ENCODE results near the gene EFEMP2. TPM values are rescaled to one million over a fixed set of nuclear protein-coding genes. Genes with fewer than 3 reads are reported as not detected.
"Not testable (repeated sequence)": the region's sequence is repeated elsewhere in the genome, so short reads cannot be mapped to it uniquely, and the experiment has no call there.

The EFEMP2 gene
- polyA plus RNA-seq, 6 donors from 2014 or later = 0.29 to 1.5 (median 1.1) TPM; not detected in 3

- ATAC-seq (ENCODE audit: low read depth in 2 of 2) = no peak
Observed at GRCh38 chr11:65849366-65849765, 23.2 kb downstream of the EFEMP2 start.

GRCh38 chr11:65848693-65849092, 23.9 kb downstream of the EFEMP2 start:
- H3K9me3 Mint-ChIP-seq; DNase-seq; H3K27ac Mint-ChIP-seq; H3K27me3 Mint-ChIP-seq; ATAC-seq (ENCODE audit: low read depth in 2 of 2); H3K4me3 Mint-ChIP-seq: not testable (repeated sequence)
- Mint-ChIP-seq H3K36me3 (peaks cover 7 to 15% of the 10 kb centered on the region in 2 donors), H3K4me1 (peaks cover 9 to 11% (median 10%) of the 10 kb centered on the region in 3 donors)

More at GRCh38 chr11:65849366-65849765, 23.2 kb downstream of the EFEMP2 start:
- Mint-ChIP-seq H3K4me3 (no peak overlapping the region), H3K4me1 (peaks cover 13 to 17% (median 16%) of the 10 kb centered on the region in 3 donors), H3K27me3 (no peaks in the 10 kb centered on the region), H3K27ac (no peak overlapping the region), H3K9me3 (no peaks in the 10 kb centered on the region), H3K36me3 (peaks cover 9 to 19% of the 10 kb centered on the region in 2 donors)
- DNase-seq = no peak

DNA sequence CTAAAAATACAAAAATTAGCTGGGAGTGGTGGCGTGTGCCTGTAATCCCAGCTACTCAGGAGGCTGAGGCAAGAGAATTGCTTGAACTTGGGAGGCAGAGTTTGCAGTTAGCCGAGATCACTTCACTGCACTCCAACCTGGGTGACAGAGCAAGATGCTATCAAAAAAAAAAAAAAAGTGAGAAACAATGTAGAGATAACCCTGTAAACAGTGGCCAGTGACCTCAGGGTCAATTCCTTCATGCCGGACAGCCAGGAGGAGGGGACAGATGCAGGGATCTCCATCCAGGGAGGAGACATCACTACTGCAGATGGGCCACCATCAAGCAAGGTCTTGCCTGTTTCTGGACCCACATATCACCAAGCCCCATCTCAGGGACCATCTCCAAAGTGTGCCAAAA, 24.9 kb downstream of the EFEMP2 start:
- no peak for DNase-seq
- Mint-ChIP-seq H3K4me3 (no peak overlapping the region), H3K27me3 (no peaks in the 10 kb centered on the region), H3K36me3 (peaks cover 7 to 8% of the 10 kb centered on the region in 2 donors), H3K9me3 (no peaks in the 10 kb centered on the region), H3K4me1 (peaks cover 4 to 5% (median 4%) of the 10 kb centered on the region in 3 donors), H3K27ac (no peak overlapping the region)
- ATAC-seq (ENCODE audit: low read depth in 2 of 2) = no peak

DNA sequence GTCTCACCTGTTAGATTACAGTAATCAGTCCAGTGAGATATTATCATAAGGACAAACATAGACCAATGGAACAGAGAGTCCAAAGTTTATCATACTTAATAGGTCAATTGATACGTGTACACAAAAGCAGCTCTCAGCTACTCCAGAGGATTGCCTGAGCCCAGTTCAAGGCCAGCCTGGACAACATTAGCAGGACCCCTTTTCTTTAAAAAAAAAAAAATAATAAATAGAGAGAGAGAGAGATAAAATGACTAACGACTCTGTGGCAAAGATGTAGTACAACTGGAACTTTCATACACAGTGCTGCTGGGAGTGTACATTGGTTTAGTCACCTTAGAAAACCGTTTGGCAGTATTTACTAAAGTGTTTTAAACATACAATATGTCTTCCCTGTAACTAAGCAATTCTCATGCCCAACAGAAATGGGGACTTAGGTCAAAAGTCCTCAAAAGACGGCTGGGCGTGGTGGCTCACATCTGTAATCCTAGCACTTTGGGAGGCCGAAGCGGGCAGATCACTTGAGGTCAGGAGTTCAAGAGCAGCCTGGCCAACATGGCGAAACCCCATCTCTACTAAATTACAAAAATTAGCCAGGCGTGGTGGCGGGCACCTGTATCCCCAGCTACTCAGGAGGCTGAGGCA, 28.2 kb downstream of the EFEMP2 start:
- DNase-seq (no peak), ATAC-seq (ENCODE audit: low read depth in 2 of 2) (no peak)
- no peak overlapping the region for H3K4me3 Mint-ChIP-seq
- no peaks in the 10 kb centered on the region for H3K36me3 Mint-ChIP-seq
- H3K4me1 Mint-ChIP-seq = no peaks in the 10 kb centered on the region
- H3K27me3 Mint-ChIP-seq = no peaks in the 10 kb centered on the region
- no peaks in the 10 kb centered on the region for H3K9me3 Mint-ChIP-seq
- peak overlapping the region in 1 of 6 donors; percentile 9 for H3K27ac Mint-ChIP-seq

- Mint-ChIP-seq H3K4me3 (no peak overlapping the region), H3K27me3 (no peaks in the 10 kb centered on the region), H3K9me3 (no peaks in the 10 kb centered on the region), H3K36me3 (no peaks in the 10 kb centered on the region), H3K27ac (peak overlapping the region in 1 of 6 donors; percentile 42), H3K4me1 (no peaks in the 10 kb centered on the region)
- no peak for ATAC-seq (ENCODE audit: low read depth in 2 of 2)
- no peak for DNase-seq
Observed at GRCh38 chr11:65843811-65844210, 28.8 kb downstream of the EFEMP2 start.

DNA sequence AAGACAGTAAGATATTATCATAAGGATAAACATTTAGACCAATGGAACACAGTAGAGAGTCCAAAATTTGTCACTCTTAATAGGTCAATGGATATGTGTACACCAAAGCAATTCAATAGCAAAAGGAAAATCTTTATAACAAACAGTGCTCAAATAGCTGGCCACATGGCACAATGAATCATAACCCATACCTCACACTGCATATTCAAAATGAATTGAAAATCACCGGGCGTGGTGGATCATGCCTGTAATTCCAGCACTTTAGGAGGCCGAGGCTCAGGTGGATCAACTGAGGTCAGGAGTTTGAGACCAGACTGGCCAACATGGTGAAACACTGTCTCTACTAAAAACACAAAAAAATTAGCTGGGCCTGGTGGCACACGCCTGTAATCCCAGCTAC, 30.5 kb downstream of the EFEMP2 start:
- Mint-ChIP-seq H3K36me3 (no peaks in the 10 kb centered on the region), H3K4me1 (no peaks in the 10 kb centered on the region)

DNA sequence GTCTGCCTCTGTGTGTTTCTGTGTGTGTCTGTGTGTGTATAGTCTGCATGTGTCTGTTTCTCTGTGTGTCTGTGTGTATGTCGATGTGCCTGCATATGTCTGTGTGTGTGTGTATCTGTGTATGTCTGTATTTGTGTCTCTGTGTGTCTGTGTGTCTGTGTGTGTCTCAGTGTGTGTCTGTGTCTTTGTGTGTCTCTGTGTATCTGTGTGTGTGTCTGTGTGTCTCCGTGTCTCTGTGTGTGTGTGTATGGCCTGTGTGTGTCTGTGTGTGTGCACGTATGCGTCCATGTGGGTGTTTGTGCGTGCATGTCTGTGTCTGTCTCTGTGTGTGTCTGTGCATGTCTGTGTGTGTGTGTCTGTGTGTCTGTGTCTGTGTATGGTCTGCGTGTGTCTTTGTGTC, 38.4 kb downstream of the EFEMP2 start:
- peak in 1 of 2 donors; percentile 2 for ATAC-seq (ENCODE audit: low read depth in 2 of 2)
- Mint-ChIP-seq H3K4me1 (peaks cover 2 to 16% (median 7%) of the 10 kb centered on the region in 3 donors), H3K4me3 (no peak overlapping the region), H3K27ac (no peak overlapping the region), H3K27me3 (no peaks in the 10 kb centered on the region), H3K36me3 (no peaks in the 10 kb centered on the region), H3K9me3 (peaks cover 0 to 6% (median 0%) of the 10 kb centered on the region in 7 donors)
- no peak for DNase-seq

More for the DNA sequence above, 30.5 kb downstream of the EFEMP2 start:
- ATAC-seq (ENCODE audit: low read depth in 2 of 2) (no peak), DNase-seq (no peak)
- Mint-ChIP-seq H3K27ac (no peak overlapping the region), H3K4me3 (no peak overlapping the region), H3K9me3 (no peaks in the 10 kb centered on the region), H3K27me3 (no peaks in the 10 kb centered on the region)

GRCh38 chr11:65833297-65834030, 39.1 kb downstream of the EFEMP2 start, which contains the start of gene SNX32:
Gene SNX32, plus strand, starts transcription at chr11:65833963. Its CDS starts 103 bp downstream, at chr11:65834066.
- no peaks in the 10 kb centered on the region for H3K36me3 Mint-ChIP-seq
- H3K27me3 Mint-ChIP-seq = no peaks in the 10 kb centered on the region
- H3K27ac Mint-ChIP-seq = peak within 1 kb of the TSS in 4 of 6 donors; percentile 67 to 93 (median 80)
- peaks cover 2 to 16% (median 7%) of the 10 kb centered on the region in 3 donors for H3K4me1 Mint-ChIP-seq
- peaks cover 0 to 6% (median 0%) of the 10 kb centered on the region in 7 donors for H3K9me3 Mint-ChIP-seq
- ATAC-seq (ENCODE audit: low read depth in 2 of 2) (peak; percentile 98 to 99), DNase-seq (peak; percentile 94)
- no peak within 1 kb of the TSS for H3K4me3 Mint-ChIP-seq

- H3K9me3 Mint-ChIP-seq; H3K36me3 Mint-ChIP-seq; ATAC-seq (ENCODE audit: low read depth in 2 of 2); H3K27me3 Mint-ChIP-seq; DNase-seq: not testable (repeated sequence)
- Mint-ChIP-seq H3K4me3 (peak overlapping the region in 3 of 8 donors; percentile 1 to 29 (median 9)), H3K27ac (peak overlapping the region in 1 of 6 donors; percentile 80), H3K4me1 (peaks cover 2 to 16% (median 7%) of the 10 kb centered on the region in 3 donors)
Observed at GRCh38 chr11:65832231-65832630, 40.4 kb downstream of the EFEMP2 start.

GRCh38 chr11:65829459-65829858, 43.1 kb downstream of the EFEMP2 start:
- Mint-ChIP-seq H3K27me3 (no peaks in the 10 kb centered on the region), H3K4me3 (peak overlapping the region in 1 of 8 donors; percentile 32), H3K27ac (no peak overlapping the region), H3K4me1 (peaks cover 2 to 16% (median 7%) of the 10 kb centered on the region in 3 donors), H3K36me3 (no peaks in the 10 kb centered on the region), H3K9me3 (peaks cover 0 to 6% (median 0%) of the 10 kb centered on the region in 7 donors)
- ATAC-seq (ENCODE audit: low read depth in 2 of 2) (no peak), DNase-seq (no peak)

GRCh38 chr11:65826984-65827735, 45.4 kb downstream of the EFEMP2 start:
- Mint-ChIP-seq H3K4me3 (no peak overlapping the region), H3K27me3 (no peaks in the 10 kb centered on the region), H3K9me3 (no peaks in the 10 kb centered on the region), H3K4me1 (peaks cover 0 to 7% (median under 1%) of the 10 kb centered on the region in 3 donors), H3K36me3 (no peaks in the 10 kb centered on the region), H3K27ac (no peak overlapping the region)
- DNase-seq = no peak
- no peak for ATAC-seq (ENCODE audit: low read depth in 2 of 2)

- DNase-seq (no peak), ATAC-seq (ENCODE audit: low read depth in 2 of 2) (no peak)
- no peak overlapping the region for H3K4me3 Mint-ChIP-seq
- no peak overlapping the region for H3K27ac Mint-ChIP-seq
- peaks cover 0 to 9% (median 4%) of the 10 kb centered on the region in 3 donors for H3K4me1 Mint-ChIP-seq
- H3K36me3 Mint-ChIP-seq = no peaks in the 10 kb centered on the region
- H3K27me3 Mint-ChIP-seq = no peaks in the 10 kb centered on the region
- H3K9me3 Mint-ChIP-seq = no peaks in the 10 kb centered on the region
Observed at GRCh38 chr11:65822776-65823528, 49.6 kb downstream of the EFEMP2 start.

DNA sequence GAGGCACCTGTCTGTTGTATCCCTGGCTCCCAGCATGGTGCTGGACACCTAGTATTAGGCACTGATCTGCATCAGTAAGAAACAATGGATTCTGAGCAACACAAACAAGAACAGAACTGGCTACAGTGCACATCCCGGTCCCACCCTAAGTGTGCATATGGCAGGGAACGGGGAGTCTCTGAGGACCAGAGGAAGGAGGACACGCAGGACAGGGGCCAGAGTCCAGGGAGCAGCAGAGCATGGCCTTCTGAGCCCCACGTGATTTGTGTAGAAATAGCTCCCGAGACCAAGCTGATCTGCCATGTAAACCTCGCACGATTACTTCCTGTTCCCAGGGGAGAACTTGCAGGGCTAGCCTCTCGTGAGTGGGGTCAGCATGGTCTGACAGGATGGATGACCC, 51.5 kb downstream of the EFEMP2 start:
- H3K9me3 Mint-ChIP-seq = no peaks in the 10 kb centered on the region
- H3K36me3 Mint-ChIP-seq = no peaks in the 10 kb centered on the region
- no peaks in the 10 kb centered on the region for H3K27me3 Mint-ChIP-seq
- H3K4me1 Mint-ChIP-seq = peaks cover 10 to 18% (median 16%) of the 10 kb centered on the region in 3 donors
- H3K4me3 Mint-ChIP-seq = no peak overlapping the region
- DNase-seq (no peak), ATAC-seq (ENCODE audit: low read depth in 2 of 2) (no peak)
- H3K27ac Mint-ChIP-seq = no peak overlapping the region

Measured in naive B cell (primary cell).